HCT116 (cell line): ENCODE measurements around the gene TRPM8. TPM values are rescaled to one million over a fixed set of nuclear protein-coding genes. Genes with fewer than 3 reads are reported as not detected.

Experiments
- ATAC-seq: fragments of 200-7000 bp; cut with Tn5 transposase; 2 replicates; pipeline ENCODE4 v1.9.1; 2020; ENCODE audit warnings: mild to moderate bottlenecking, moderate library complexity
- BruUV-seq: library from RNA; stranded (reverse); fragments of 400-500 nt; replicated peaks from 2 replicates; lab custom pipeline; 2021; lab: Mats Ljungman, UMichigan
- CTCF ChIA-PET: fragments of 300-600 bp; sonication (Branson Sonifier 250); formaldehyde crosslinking; loops from one replicate; lab custom pipeline; 2021; ENCODE audit warnings: antibody characterized with exemption; lab: Charles Lee
- POLR2A ChIA-PET: fragments of 300-600, 350-600 bp; sonication (Branson Sonifier 250); formaldehyde crosslinking; loops from one replicate; lab custom pipeline; 2021; ENCODE audit warnings: antibody characterized with exemption; lab: Charles Lee
- RAD21 ChIA-PET, 2 experiments: fragments of 300-600 bp; sonication (Branson Sonifier 250); formaldehyde crosslinking; loops; one replicate each; lab custom pipeline; 2023; ENCODE audit warnings: low total read pairs in 2 of 2; ENCODE audit not compliant: uncharacterized antibody in 2 of 2, unreplicated experiment in 2 of 2, low non-redundant PET in 1 of 2; lab: Charles Lee
- DNase-seq: peaks from one replicate; pipeline ENCODE4 v3.0.0-alpha.2; 2010; ENCODE audit warnings: low read depth, low spot score
- H2AFZ ChIP-seq: fragments of 200-600 bp; shearing (Covaris generic), sonication (generic); 2 replicates; pipeline ENCODE4 v1.6.1; 2017; ENCODE audit warnings: low read depth, mixed run types, mixed read lengths, antibody characterized with exemption, low read length; ENCODE audit not compliant: poor library complexity, severe bottlenecking
- H3K27ac ChIP-seq: 2 replicates; pipeline ENCODE4 v1.5.1; 2012; ENCODE audit warnings: low read depth, low read length
- H3K27me3 ChIP-seq: fragments of 200-600 bp; sonication (generic); 2 replicates; pipeline ENCODE4 v1.6.1; 2016; ENCODE audit warnings: mixed run types, low read length, mixed read lengths; ENCODE audit not compliant: insufficient read depth
- H3K36me3 ChIP-seq, 2 experiments: fragments of 200-500 bp in 1 of 2; fragments of 200-600 bp in 1 of 2; sonication (Bioruptor generic) in 1 of 2; sonication (generic) in 1 of 2; 2 replicates each; pipeline versions ENCODE4 v1.5.1 to v1.6.1; 2014 to 2016; ENCODE audit warnings: low read length in 2 of 2, inconsistent platforms in 1 of 2, mixed read lengths in 1 of 2, mixed run types in 1 of 2; ENCODE audit not compliant: insufficient read depth in 2 of 2, control insufficient read depth in 1 of 2
- H3K4me1 ChIP-seq, 2 experiments: fragments of 200-600 bp in 1 of 2; sonication (generic) in 1 of 2; 2 replicates each; pipeline versions ENCODE4 v1.5.1 to v1.6.1; 2012 to 2017; ENCODE audit warnings: low read length in 2 of 2, inconsistent platforms in 1 of 2, mild to moderate bottlenecking in 1 of 2, mixed read lengths in 1 of 2, mixed run types in 1 of 2, moderate library complexity in 1 of 2; ENCODE audit not compliant: insufficient read depth in 2 of 2, control insufficient read depth in 1 of 2
- H3K4me2 ChIP-seq: fragments of 200-600 bp; sonication (generic); 2 replicates; pipeline ENCODE4 v1.6.1; 2017; ENCODE audit warnings: mixed run types, low read length, mixed read lengths
- H3K4me3 ChIP-seq, 2 experiments: fragments of 200-600 bp in 1 of 2; sonication (generic) in 1 of 2; replicated peaks in 1 of 2; 2 replicates each; pipeline ENCODE4 v1.5.1; 2011 to 2016; ENCODE audit warnings: low read length in 2 of 2, control low read depth in 1 of 2, low read depth in 1 of 2, mild to moderate bottlenecking in 1 of 2, mixed read lengths in 1 of 2, mixed run types in 1 of 2
- H3K79me2 ChIP-seq: fragments of 200-600 bp; sonication (generic); 2 replicates; pipeline ENCODE4 v1.6.1; 2017; ENCODE audit warnings: mild to moderate bottlenecking, mixed run types, low read length, moderate library complexity, mixed read lengths; ENCODE audit not compliant: insufficient read depth
- H3K9ac ChIP-seq: fragments of 200-600 bp; sonication (generic); 2 replicates; pipeline ENCODE4 v1.6.1; 2016; ENCODE audit warnings: low read length, mixed read lengths
- H3K9me2 ChIP-seq: fragments of 200-600 bp; sonication (generic), shearing (Covaris generic); 2 replicates; pipeline ENCODE4 v1.6.1; 2017; ENCODE audit warnings: mixed run types, mild to moderate bottlenecking, moderate library complexity; ENCODE audit not compliant: insufficient read depth
- H3K9me3 ChIP-seq, 2 experiments: fragments of 200-500 bp in 1 of 2; fragments of 200-600 bp in 1 of 2; sonication (Bioruptor generic) in 1 of 2; sonication (generic) in 1 of 2; 2 replicates each; pipeline ENCODE4 v1.6.1; 2014 to 2017; ENCODE audit warnings: low read length in 2 of 2, mixed read lengths in 2 of 2, inconsistent platforms in 1 of 2, low read depth in 1 of 2, mild to moderate bottlenecking in 1 of 2, mixed run types in 1 of 2, moderate library complexity in 1 of 2; ENCODE audit not compliant: control insufficient read depth in 1 of 2, insufficient read depth in 1 of 2
- H4K20me1 ChIP-seq: fragments of 200-600 bp; sonication (generic), shearing (Covaris generic); 2 replicates; pipeline ENCODE4 v1.6.1; 2017; ENCODE audit warnings: mixed run types, mild to moderate bottlenecking, moderate library complexity; ENCODE audit not compliant: insufficient read depth
- CBX3 ChIP-seq: IDR thresholded peaks from 2 replicates; pipeline ENCODE4 v1.6.1; 2012; ENCODE audit warnings: low read depth
- ELF1 ChIP-seq: IDR thresholded peaks from 2 replicates; pipeline ENCODE4 v1.6.1; 2012; ENCODE audit warnings: low read depth, borderline replicate concordance
- EZH2phosphoT487 ChIP-seq: fragments of 200-600 bp; IDR thresholded peaks from 2 replicates; pipeline ENCODE4 v1.6.1; 2018; ENCODE audit warnings: antibody characterized with exemption, borderline replicate concordance
- POLR2A ChIP-seq: IDR thresholded peaks from 2 replicates; pipeline ENCODE4 v1.7.0; 2011; ENCODE audit warnings: borderline replicate concordance; ENCODE audit not compliant: insufficient read depth, insufficient read length; ENCODE audit errors: extremely low read depth
- TCF7L2 ChIP-seq: IDR thresholded peaks from 2 replicates; pipeline ENCODE4 v1.7.0; 2011; ENCODE audit warnings: borderline replicate concordance, inconsistent platforms; ENCODE audit not compliant: insufficient read depth, insufficient read length; ENCODE audit errors: extremely low read depth
- intact Hi-C: fragments of 100-400 bp; cut with micrococcal nuclease; formaldehyde crosslinking; loops from 2 replicates; pipeline ENCODE4 v1.10.0; 2022
- total RNA-seq: library from RNA; stranded (reverse); gene quantifications from one replicate; pipeline ENCODE4 v1.2.1, GENCODE V29; 2021; ENCODE audit not compliant: unreplicated experiment

The TRPM8 gene
- total RNA-seq, 1 experiment from 2014 or later, result 0.39 TPM

DNA sequence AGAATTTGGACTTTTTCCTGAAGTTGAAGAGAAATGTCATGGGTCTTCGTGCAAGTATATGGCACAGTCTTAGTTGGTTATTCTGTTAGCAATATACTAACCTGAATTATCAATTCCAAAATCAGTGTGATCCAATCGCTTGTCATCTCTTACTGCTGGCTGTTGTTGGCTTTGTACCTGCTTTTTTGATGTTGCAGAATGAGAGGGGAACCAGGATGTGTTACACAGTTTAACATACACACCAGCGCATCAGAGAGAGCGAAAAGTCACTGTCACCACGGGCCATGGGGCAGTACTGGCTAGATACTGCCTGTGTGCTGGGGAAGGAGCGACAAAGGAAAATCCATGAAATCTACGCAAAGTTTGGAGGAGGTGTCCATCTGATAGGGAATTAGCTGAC, 74.0 kb downstream of the TRPM8 start:
- Histone ChIP-seq H3K4me2 (no peak overlapping the region), H3K36me3 (no peaks in the 10 kb centered on the region), H2AFZ (no peak overlapping the region), H3K9ac (no peak overlapping the region), H3K27me3 (no peaks in the 10 kb centered on the region; the same call in 1 of the 2 replicates), H3K27ac (no peak overlapping the region), H3K9me3 (no peaks in the 10 kb centered on the region), H4K20me1 (no peaks in the 10 kb centered on the region), H3K4me1 (no peaks in the 10 kb centered on the region), H3K9me2 (no peaks in the 10 kb centered on the region), H3K79me2 (no peaks in the 10 kb centered on the region), H3K4me3 (no peak overlapping the region)
- ChIA-PET POLR2A (no interaction called here), CTCF (no interaction called here), RAD21 (no interaction called here)
- TF ChIP-seq ELF1 (no peak), POLR2A (no peak), EZH2phosphoT487 (no peak), TCF7L2 (no peak)
- no peak for DNase-seq
- intact Hi-C loops, result no loop called here
- no TSS peak for BruUV-seq
- ATAC-seq, result no peak

DNA sequence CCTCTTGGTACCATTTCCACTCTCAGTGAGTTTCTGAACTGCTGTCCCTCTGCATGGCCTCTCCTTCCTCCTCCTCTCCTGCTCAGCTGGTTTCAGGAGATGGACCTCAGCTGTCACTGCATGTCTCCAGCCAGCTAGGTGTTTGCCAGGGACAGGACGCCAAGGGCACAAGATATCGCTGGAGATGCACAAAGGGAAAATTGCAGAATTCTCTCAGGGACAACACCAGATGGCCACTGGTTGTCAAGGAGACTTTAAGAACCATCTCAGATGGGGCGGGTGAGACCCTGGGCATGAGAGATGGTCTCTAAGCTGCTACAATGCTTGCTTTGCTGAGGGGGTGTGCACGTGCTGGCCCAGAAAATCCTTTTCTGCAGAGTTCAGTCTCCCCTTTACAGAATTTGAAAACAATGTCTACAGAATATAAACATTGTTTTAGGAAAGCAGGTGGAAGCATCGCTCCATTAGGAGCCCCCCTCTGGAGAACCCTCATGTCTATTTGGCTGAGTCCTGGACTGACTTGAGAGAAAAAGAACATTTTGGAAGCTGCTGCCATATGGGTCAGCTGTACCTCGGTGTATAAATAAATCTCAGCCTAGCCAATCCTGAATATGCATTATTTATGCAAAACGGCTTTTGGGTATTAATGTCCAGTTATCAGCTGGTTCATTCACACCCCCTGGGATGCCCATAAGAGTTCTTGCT, 75.5 kb downstream of the TRPM8 start:
- Histone ChIP-seq H2AFZ (no peak overlapping the region), H3K27me3 (no peaks in the 10 kb centered on the region; the same call in 1 of the 2 replicates), H4K20me1 (no peaks in the 10 kb centered on the region), H3K9ac (no peak overlapping the region)
- BruUV-seq, result no TSS peak
- ChIA-PET POLR2A (no interaction called here), CTCF (no interaction called here)
- no peak for TF ChIP-seq CBX3
- TF ChIP-seq, all 23 proteins: peak for 0
- no peak overlapping the region for H3K4me2 ChIP-seq
- no peak overlapping the region for H3K4me3 ChIP-seq
- ATAC-seq (no peak), DNase-seq (no peak)
- H3K27ac ChIP-seq, result no peak overlapping the region
- intact Hi-C loops, result no loop called here
- no peaks in the 10 kb centered on the region for H3K9me2 ChIP-seq
- H3K79me2 ChIP-seq, result no peaks in the 10 kb centered on the region
- RAD21 ChIA-PET, result no interaction called here
- H3K9me3 ChIP-seq, result no peaks in the 10 kb centered on the region
- no peaks in the 10 kb centered on the region for H3K36me3 ChIP-seq
- H3K4me1 ChIP-seq, result no peaks in the 10 kb centered on the region
